Astrocyte (in vitro differentiated cells and primary cell): Measurements from ENCODE around the gene NCAPD3. TPM values are rescaled to one million over a fixed set of nuclear protein-coding genes. Genes with fewer than 3 reads are reported as not detected.

ENCODE experiments used
- DNase-seq: peaks from one replicate; pipeline ENCODE4 v3.0.0-alpha.2; 2010; ENCODE audit warnings: low read depth
- FAIRE-seq: peaks from 2 replicates; lab custom pipeline; 2011; peaks lifted over from hg19 to GRCh38; lab: Jason Lieb, UNC
- H2AFZ ChIP-seq: 2 replicates; pipeline ENCODE4 v1.6.0; 2012; ENCODE audit warnings: low read depth, low read length, inconsistent platforms
- H3K27ac ChIP-seq: 2 replicates; pipeline ENCODE4 v1.5.1; 2011; ENCODE audit warnings: low read depth, low read length, inconsistent platforms
- H3K27me3 ChIP-seq: 2 replicates; pipeline ENCODE4 v1.6.0; 2011; ENCODE audit warnings: low read length, inconsistent platforms; ENCODE audit not compliant: insufficient read depth
- H3K36me3 ChIP-seq: 2 replicates; pipeline ENCODE4 v1.5.1; 2011; ENCODE audit warnings: low read length, inconsistent platforms; ENCODE audit not compliant: insufficient read depth
- H3K4me1 ChIP-seq: 2 replicates; pipeline ENCODE4 v1.5.1; 2011; ENCODE audit warnings: low read length, inconsistent platforms; ENCODE audit not compliant: insufficient read depth
- H3K4me2 ChIP-seq: 2 replicates; pipeline ENCODE4 v1.6.0; 2012; ENCODE audit warnings: low read length, inconsistent platforms
- H3K4me3 ChIP-seq: 2 replicates; pipeline ENCODE4 v1.5.1; 2011; ENCODE audit warnings: low read depth, mild to moderate bottlenecking, low read length, inconsistent platforms; ENCODE audit not compliant: insufficient read depth
- H3K79me2 ChIP-seq: 2 replicates; pipeline ENCODE4 v1.6.0; 2012; ENCODE audit warnings: mild to moderate bottlenecking, low read length, inconsistent platforms; ENCODE audit not compliant: insufficient read depth
- H3K9ac ChIP-seq: 2 replicates; pipeline ENCODE4 v1.6.0; 2012; ENCODE audit warnings: mild to moderate bottlenecking, low read length, inconsistent platforms
- H3K9me3 ChIP-seq: 2 replicates; pipeline ENCODE4 v1.5.1; 2012; ENCODE audit warnings: low read depth, mild to moderate bottlenecking, low read length, inconsistent platforms; ENCODE audit not compliant: insufficient read depth
- H4K20me1 ChIP-seq: 2 replicates; pipeline ENCODE4 v1.6.0; 2012; ENCODE audit warnings: low read length, inconsistent platforms; ENCODE audit not compliant: insufficient read depth
- H3K27ac Mint-ChIP-seq: one replicate; pipeline ENCODE4 v1.8.0; 2021; ENCODE audit warnings: mild to moderate bottlenecking, mixed read lengths; ENCODE audit not compliant: unreplicated experiment
- H3K27me3 Mint-ChIP-seq: one replicate; pipeline ENCODE4 v1.8.0; 2021; ENCODE audit warnings: low read depth, mixed read lengths; ENCODE audit not compliant: unreplicated experiment
- H3K36me3 Mint-ChIP-seq: one replicate; pipeline ENCODE4 v1.8.0; 2021; ENCODE audit warnings: low read depth, mixed read lengths; ENCODE audit not compliant: unreplicated experiment
- H3K4me1 Mint-ChIP-seq: one replicate; pipeline ENCODE4 v1.8.0; 2021; ENCODE audit warnings: low read depth, mixed read lengths; ENCODE audit not compliant: unreplicated experiment
- H3K4me3 Mint-ChIP-seq: one replicate; pipeline ENCODE4 v1.8.0; 2021; ENCODE audit warnings: mild to moderate bottlenecking, moderate library complexity, mixed read lengths; ENCODE audit not compliant: unreplicated experiment
- H3K9me3 Mint-ChIP-seq: one replicate; pipeline ENCODE4 v1.8.0; 2021; ENCODE audit warnings: mild to moderate bottlenecking, mixed read lengths; ENCODE audit not compliant: unreplicated experiment
- EZH2 ChIP-seq: IDR thresholded peaks from 2 replicates; pipeline ENCODE4 v1.6.1; 2012; ENCODE audit warnings: mild to moderate bottlenecking, low read length, inconsistent platforms; ENCODE audit not compliant: insufficient read depth
- total RNA-seq: library from RNA; stranded (reverse); gene quantifications from 2 replicates; pipeline ENCODE4 v1.2.1, GENCODE V29; 2021
- TF ChIP-seq, protein P1 (sequence below): IDR thresholded peaks from 2 replicates; pipeline ENCODE4 v1.5.1; 2011; ENCODE audit warnings: low read depth, mild to moderate bottlenecking, inconsistent platforms, low read length, moderate library complexity; ENCODE audit not compliant: insufficient read depth

The NCAPD3 gene
- total RNA-seq, 1 donor from 2014 or later: 18.5 TPM

DNA sequence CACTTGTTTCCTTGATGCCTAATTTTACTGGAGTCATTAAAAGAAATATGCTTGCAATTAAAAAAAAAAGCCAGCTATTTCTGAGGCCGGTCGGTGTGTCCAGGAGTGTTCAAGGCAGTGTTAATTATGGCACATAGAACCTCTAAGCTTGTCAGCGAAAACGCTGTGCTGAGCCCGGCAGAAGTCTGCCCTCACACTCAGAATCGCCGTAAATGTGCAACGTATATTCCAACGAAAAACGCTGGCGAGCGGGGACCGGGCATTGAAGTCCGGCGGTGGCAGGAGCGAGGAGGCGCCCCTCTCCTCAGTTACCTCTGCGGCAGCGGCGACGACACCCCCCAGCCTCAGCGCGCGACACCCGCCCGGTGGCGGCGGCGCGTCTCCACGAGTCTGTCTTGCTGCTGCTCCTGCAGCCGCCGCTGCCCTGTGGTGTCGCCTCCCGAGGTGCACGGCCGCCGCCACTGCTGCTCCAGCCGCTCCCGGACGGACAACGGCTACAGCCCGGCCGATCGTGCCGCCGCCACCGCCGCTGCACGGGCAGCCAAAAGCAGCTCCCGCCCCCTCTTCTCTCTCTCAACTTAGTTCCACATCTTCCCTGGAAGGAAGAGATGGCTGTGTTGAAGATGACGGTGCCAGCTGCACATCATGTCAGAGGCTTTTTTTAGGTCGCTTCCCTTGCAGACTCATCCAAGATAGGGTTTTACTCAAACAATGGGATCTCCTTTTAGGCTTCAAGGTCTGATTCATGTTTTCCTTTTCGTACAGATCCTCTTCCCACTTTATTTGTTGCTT lies 98.9 kb downstream of the NCAPD3 start:
- FAIRE-seq (no peak), DNase-seq (peak; percentile 64)
- Mint-ChIP-seq H3K27ac (peak overlapping the region; percentile 73), H3K4me1 (peaks cover 49% of the 10 kb centered on the region), H3K36me3 (no peaks in the 10 kb centered on the region), H3K4me3 (peak overlapping the region; percentile 79), H3K27me3 (no peaks in the 10 kb centered on the region), H3K9me3 (no peaks in the 10 kb centered on the region)
- TF ChIP-seq EZH2: no peak
- TF ChIP-seq, protein P1, sequence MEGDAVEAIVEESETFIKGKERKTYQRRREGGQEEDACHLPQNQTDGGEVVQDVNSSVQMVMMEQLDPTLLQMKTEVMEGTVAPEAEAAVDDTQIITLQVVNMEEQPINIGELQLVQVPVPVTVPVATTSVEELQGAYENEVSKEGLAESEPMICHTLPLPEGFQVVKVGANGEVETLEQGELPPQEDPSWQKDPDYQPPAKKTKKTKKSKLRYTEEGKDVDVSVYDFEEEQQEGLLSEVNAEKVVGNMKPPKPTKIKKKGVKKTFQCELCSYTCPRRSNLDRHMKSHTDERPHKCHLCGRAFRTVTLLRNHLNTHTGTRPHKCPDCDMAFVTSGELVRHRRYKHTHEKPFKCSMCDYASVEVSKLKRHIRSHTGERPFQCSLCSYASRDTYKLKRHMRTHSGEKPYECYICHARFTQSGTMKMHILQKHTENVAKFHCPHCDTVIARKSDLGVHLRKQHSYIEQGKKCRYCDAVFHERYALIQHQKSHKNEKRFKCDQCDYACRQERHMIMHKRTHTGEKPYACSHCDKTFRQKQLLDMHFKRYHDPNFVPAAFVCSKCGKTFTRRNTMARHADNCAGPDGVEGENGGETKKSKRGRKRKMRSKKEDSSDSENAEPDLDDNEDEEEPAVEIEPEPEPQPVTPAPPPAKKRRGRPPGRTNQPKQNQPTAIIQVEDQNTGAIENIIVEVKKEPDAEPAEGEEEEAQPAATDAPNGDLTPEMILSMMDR: no peak
- Histone ChIP-seq H3K27me3 (no peaks in the 10 kb centered on the region), H3K36me3 (no peaks in the 10 kb centered on the region), H3K9me3 (no peaks in the 10 kb centered on the region), H3K79me2 (peaks cover 20% of the 10 kb centered on the region), H4K20me1 (peaks cover 9% of the 10 kb centered on the region), H3K4me1 (peaks cover 39% of the 10 kb centered on the region), H3K4me2 (peak overlapping the region; percentile 89), H2AFZ (peak overlapping the region; percentile 57), H3K9ac (peak overlapping the region; percentile 57), H3K4me3 (peak overlapping the region; percentile 57), H3K27ac (peak overlapping the region; percentile 34)

DNA sequence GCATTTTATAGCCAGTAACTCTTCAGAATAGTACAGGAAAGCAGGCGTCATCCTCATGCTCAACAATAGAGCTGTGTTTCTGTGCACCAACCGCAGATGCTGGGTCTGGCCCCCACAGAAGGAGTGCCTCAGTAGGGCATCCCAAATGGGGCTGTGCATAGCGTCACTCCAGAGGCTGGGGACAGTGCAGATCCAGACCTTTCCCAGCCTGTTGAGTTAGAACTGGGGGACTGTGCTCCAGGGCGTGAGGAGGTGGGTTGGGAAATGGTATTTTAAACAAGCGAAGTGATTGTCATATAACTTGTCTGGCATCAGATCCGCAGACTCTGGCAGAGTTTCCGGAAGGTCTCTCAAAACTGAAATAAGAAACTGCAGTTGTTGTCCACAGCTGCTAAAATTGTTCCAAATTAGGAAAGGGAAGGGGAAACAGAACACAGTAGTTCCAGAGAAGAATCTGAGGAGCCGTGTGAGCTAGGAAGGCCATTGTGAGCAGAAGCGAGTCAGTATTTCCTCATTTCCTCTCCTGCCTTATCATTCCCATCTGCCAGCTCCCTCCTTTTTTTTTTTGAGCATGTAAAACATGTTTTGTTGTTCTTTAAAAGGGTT lies 102.7 kb downstream of the NCAPD3 start:
- Mint-ChIP-seq H3K27ac (peak overlapping the region; percentile 78), H3K9me3 (no peaks in the 10 kb centered on the region), H3K36me3 (no peaks in the 10 kb centered on the region), H3K27me3 (no peaks in the 10 kb centered on the region), H3K4me1 (peaks cover 53% of the 10 kb centered on the region), H3K4me3 (peak overlapping the region; percentile 10)
- H3K79me2 ChIP-seq: peaks cover 37% of the 10 kb centered on the region
- no peak for TF ChIP-seq EZH2
- TF ChIP-seq, protein P1: no peak
- H3K4me1 ChIP-seq: peaks cover 40% of the 10 kb centered on the region
- no peaks in the 10 kb centered on the region for H3K27me3 ChIP-seq
- DNase-seq (peak; percentile 55), FAIRE-seq (peak; percentile 66)
- H3K4me3 ChIP-seq: peak overlapping the region; percentile 41
- H4K20me1 ChIP-seq: peaks cover 13% of the 10 kb centered on the region
- H2AFZ ChIP-seq: peak overlapping the region; percentile 48
- H3K4me2 ChIP-seq: peak overlapping the region; percentile 82
- H3K9ac ChIP-seq: peak overlapping the region; percentile 70
- H3K36me3 ChIP-seq: no peaks in the 10 kb centered on the region
- H3K9me3 ChIP-seq: no peaks in the 10 kb centered on the region
- peak overlapping the region; percentile 85 for H3K27ac ChIP-seq
